Fibroblast of peridontal ligament (primary cell): Measurements from ENCODE around the gene BCOR.

Source experiments
- DNase-seq: peaks from one replicate; pipeline ENCODE4 v3.0.0-alpha.2; 2010; ENCODE audit errors: extremely low read depth

Gene BCOR

DNA sequence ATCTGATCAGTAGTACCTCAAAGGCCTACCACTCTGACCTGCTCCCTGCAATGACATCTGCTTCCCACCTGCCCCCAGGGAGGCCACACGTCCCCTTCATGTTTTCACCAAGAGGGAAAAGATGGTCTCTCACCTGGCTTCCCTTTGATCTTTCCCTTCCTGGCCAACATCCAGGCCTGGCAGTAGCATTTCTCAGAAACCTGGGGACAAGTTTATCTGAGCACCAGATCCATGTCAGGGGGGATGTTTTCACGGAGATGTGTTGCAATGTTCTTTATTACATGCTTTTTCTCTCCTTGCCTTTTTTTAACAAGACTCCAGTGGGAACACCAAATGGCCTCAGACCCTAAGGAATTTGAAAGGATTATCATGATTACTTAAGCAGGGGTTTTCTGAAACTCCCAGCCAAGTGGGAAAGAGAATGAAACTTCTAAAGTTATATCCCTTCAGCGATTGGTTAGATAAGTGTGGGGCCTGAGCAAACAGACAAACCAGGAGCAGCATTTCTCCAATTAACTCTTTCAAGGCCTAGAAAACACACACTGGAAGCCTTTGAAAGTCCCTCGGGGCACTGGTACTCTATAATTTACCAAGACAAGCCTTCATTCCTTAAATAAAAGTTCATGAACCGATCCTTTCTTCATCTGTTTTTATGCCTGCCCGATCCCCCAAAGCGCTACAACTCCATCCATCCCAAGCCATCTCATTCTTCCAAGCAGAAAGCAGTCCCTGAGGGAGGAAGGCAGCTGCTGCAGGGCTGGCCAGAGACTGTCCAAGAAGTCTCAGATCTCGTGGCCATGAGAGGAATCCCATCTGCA is 94.1 kb downstream of the BCOR start:
- DNase-seq, result peak; percentile 21

DNA sequence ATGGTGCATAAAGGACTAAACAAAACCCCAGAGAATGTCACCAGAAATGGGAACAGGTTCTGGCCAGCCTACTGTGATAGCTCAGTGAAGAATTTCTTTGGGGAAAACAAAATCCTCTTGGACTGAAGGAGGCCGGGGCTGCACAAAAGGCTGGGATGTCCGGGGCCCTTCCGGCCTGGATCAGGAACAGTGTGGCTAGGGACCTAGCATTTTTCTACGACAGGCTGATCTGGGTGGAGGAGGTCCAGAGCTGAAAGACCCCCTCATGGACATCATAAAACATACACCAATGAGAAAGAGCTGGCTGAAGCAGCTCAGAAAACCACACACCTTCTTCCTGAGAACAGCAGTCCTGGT is 94.7 kb downstream of the BCOR start:
- no peak for DNase-seq
